ENCODE measurements around the gene SMYD3. TPM values are rescaled to one million over a fixed set of nuclear protein-coding genes. Genes with fewer than 3 reads are reported as not detected.

Gene SMYD3
- total and polyA plus RNA-seq, 10 of the 15 experiments (the other 5 are each of a cell fraction or from before 2014, with no cell fraction given): 18.3 to 54.0 (median 24.8) TPM

DNA sequence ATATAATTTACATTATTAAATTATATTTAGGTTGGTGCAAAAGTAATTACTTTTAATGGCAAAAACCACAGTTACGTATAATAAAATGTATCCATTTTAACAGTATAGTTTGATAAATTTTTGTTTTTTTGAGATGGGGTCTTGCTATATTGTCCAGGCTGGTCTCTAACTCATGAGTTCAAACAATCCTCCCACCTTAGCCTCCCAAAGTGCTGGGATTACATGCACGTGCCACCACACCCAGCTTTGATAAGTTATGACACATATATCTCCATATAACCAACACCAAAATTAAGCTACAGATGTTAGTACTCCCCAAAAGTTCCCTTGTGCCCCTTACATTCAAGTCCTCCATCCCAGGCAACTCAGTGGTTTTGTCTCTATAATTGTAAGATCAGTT is 163.1 kb downstream of the SMYD3 start (continued):
- TF ChIP-seq, protein P1, sequence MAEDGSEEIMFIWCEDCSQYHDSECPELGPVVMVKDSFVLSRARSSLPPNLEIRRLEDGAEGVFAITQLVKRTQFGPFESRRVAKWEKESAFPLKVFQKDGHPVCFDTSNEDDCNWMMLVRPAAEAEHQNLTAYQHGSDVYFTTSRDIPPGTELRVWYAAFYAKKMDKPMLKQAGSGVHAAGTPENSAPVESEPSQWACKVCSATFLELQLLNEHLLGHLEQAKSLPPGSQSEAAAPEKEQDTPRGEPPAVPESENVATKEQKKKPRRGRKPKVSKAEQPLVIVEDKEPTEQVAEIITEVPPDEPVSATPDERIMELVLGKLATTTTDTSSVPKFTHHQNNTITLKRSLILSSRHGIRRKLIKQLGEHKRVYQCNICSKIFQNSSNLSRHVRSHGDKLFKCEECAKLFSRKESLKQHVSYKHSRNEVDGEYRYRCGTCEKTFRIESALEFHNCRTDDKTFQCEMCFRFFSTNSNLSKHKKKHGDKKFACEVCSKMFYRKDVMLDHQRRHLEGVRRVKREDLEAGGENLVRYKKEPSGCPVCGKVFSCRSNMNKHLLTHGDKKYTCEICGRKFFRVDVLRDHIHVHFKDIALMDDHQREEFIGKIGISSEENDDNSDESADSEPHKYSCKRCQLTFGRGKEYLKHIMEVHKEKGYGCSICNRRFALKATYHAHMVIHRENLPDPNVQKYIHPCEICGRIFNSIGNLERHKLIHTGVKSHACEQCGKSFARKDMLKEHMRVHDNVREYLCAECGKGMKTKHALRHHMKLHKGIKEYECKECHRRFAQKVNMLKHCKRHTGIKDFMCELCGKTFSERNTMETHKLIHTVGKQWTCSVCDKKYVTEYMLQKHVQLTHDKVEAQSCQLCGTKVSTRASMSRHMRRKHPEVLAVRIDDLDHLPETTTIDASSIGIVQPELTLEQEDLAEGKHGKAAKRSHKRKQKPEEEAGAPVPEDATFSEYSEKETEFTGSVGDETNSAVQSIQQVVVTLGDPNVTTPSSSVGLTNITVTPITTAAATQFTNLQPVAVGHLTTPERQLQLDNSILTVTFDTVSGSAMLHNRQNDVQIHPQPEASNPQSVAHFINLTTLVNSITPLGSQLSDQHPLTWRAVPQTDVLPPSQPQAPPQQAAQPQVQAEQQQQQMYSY (CRISPR knock-in tag; IDR thresholded peaks at IDR 0.05): no peak
- TF ChIP-seq EP300 (IDR thresholded peaks at IDR 0.05; ENCODE audit: borderline replicate concordance in 1 of 2, control insufficient read depth in 1 of 2, low read depth in 2 of 2, low read length in 2 of 2) (no peak), SUPT20H (IDR thresholded peaks at IDR 0.05; ENCODE audit: borderline replicate concordance, control insufficient read depth, low read depth, low read length) (no peak)

DNA sequence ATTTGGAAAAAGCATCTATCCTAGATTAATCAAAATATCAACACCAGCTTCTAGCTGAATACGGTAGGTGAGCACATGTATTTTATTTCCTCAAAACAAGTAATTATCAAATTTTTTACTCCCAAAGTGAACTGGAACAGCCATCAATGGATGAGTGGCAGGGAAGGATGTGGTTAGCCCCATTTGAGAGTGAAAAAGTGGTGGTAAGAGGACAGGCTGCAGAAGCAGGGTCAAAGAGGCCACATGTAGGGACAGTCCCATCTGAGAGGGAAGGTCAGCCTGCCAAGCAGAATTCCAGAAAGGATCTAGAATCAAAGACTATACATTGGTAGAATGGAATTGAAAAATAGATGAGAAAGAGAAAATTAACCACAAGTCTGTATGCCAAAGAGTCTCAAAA is 163.8 kb downstream of the SMYD3 start:
- CTCF ChIA-PET: no interaction called here

More for the DNA sequence above, 163.8 kb downstream of the SMYD3 start:
- Histone ChIP-seq H3K4me3 (no peak overlapping the region), H3K27me3 (replicated peaks in 1 of 2; ENCODE audit: control insufficient read depth in 2 of 2, insufficient read depth in 2 of 2, low read length in 1 of 2) (no peaks in the 10 kb centered on the region), H2AFZ (ENCODE audit: control insufficient read depth, low read depth, low read length) (no peak overlapping the region), H3K79me2 (ENCODE audit: control insufficient read depth, insufficient read depth, low read length) (no peaks in the 10 kb centered on the region), H3K4me2 (ENCODE audit: control insufficient read depth, insufficient read depth) (no peak overlapping the region), H3K27ac (ENCODE audit: control insufficient read depth, insufficient read depth) (no peak overlapping the region), H4K20me1 (ENCODE audit: control insufficient read depth, insufficient read depth) (no peaks in the 10 kb centered on the region), H3K4me1 (ENCODE audit: control insufficient read depth, insufficient read depth, low read length) (peaks cover 3% of the 10 kb centered on the region; the same call in 1 of the 2 replicates), H3K9ac (ENCODE audit: control insufficient read depth, insufficient read depth, low read length) (no peak overlapping the region), H3K9me3 (replicated peaks; ENCODE audit: control insufficient read depth, insufficient read depth, low read length) (no peaks in the 10 kb centered on the region), H3K36me3 (ENCODE audit: control insufficient read depth in 2 of 2, insufficient read depth in 2 of 2, low read length in 1 of 2) (no peaks in the 10 kb centered on the region)
- in situ Hi-C loops (cut with MboI) (no loop called here), intact Hi-C loops (cut with micrococcal nuclease; ENCODE audit: unreplicated experiment) (no loop called here)
- TF ChIP-seq MTA2 (IDR thresholded peaks at IDR 0.05; ENCODE audit: low read depth) (no peak), RUNX3 (IDR thresholded peaks at IDR 0.05; ENCODE audit: low read length) (peak; percentile 51), BRCA1 (IDR thresholded peaks at IDR 0.05; ENCODE audit: low read depth, low read length) (no peak), SMARCA5 (IDR thresholded peaks at IDR 0.05) (no peak), CHD2 (IDR thresholded peaks at IDR 0.05; ENCODE audit: borderline replicate concordance, low read depth, low read length) (no peak)
- 93% methylated on average over 1 of the region's 1 CpG for WGBS (ENCODE audit: insufficient coverage, insufficient replicate concordance, low lambda C conversion rate, missing lambda C conversion rate)
- ChIA-PET POLR2A (no interaction called here), SMC1A (ENCODE audit: uncharacterized antibody, unreplicated experiment) (no interaction called here), RAD21 (ENCODE audit: unreplicated experiment) (no interaction called here)
- BruUV-seq (replicated peaks): no TSS peak
- DNase-seq (ENCODE audit: low read depth, low spot score): no peak
- FAIRE-seq: peak; percentile 68
- peak; percentile 64 for ATAC-seq
